Testis (tissue), 2 donors: ENCODE measurements around the gene REXO5.

Source experiments
- POLR2A ChIP-seq: fragments of 450-650 bp; IDR thresholded peaks from one replicate; pipeline ENCODE4 v1.6.1; 2017; ENCODE audit warnings: antibody characterized with exemption, mild to moderate bottlenecking, moderate library complexity
- TF ChIP-seq, protein P1 (sequence below), 3 experiments: fragments of 450-650 bp in 2 of 3; fragments of 200-600 bp in 1 of 3; sonication (generic) in 1 of 3; IDR thresholded peaks; one replicate each; pipeline ENCODE4 v1.5.1; 2016 to 2019; ENCODE audit warnings: antibody characterized with exemption in 3 of 3, mild to moderate bottlenecking in 2 of 3, moderate library complexity in 1 of 3

DNA sequence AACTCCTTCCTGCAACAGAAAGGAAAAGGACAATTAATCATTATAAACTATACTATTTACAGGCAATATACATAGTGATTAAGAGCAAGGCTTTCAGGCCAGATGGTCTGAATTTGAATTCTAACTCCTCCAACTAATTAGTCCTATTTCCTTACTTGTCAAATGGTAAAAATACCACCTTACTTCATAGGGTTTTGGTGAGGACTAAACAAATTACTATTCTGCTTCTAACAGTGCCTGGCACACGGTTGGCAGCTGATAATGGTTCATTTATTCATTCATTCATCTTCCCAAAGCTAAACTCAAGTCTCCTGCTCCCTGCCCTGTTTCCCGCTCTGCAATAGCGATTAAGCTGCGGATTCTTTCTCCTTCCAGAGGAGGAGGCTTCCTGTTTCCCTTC is 54.0 kb downstream of the REXO5 start:
- TF ChIP-seq, protein P1, sequence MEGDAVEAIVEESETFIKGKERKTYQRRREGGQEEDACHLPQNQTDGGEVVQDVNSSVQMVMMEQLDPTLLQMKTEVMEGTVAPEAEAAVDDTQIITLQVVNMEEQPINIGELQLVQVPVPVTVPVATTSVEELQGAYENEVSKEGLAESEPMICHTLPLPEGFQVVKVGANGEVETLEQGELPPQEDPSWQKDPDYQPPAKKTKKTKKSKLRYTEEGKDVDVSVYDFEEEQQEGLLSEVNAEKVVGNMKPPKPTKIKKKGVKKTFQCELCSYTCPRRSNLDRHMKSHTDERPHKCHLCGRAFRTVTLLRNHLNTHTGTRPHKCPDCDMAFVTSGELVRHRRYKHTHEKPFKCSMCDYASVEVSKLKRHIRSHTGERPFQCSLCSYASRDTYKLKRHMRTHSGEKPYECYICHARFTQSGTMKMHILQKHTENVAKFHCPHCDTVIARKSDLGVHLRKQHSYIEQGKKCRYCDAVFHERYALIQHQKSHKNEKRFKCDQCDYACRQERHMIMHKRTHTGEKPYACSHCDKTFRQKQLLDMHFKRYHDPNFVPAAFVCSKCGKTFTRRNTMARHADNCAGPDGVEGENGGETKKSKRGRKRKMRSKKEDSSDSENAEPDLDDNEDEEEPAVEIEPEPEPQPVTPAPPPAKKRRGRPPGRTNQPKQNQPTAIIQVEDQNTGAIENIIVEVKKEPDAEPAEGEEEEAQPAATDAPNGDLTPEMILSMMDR (IDR thresholded peaks at IDR 0.05) = no peak
- no peak for TF ChIP-seq POLR2A
